Endothelial cell of umbilical vein (primary cell): ENCODE measurements around the gene ARHGEF28. TPM values are rescaled to one million over a fixed set of nuclear protein-coding genes. Genes with fewer than 3 reads are reported as not detected.

Experiments
- BruUV-seq: library from RNA; stranded (reverse); fragments of 400-500 nt; replicated peaks from 2 replicates; lab custom pipeline; 2021; lab: Mats Ljungman, UMichigan
- CTCF ChIA-PET: fragments of 300-600, 350-600 bp; sonication (Branson Sonifier 250); formaldehyde crosslinking; loops from one replicate; lab custom pipeline; 2021; ENCODE audit warnings: antibody characterized with exemption, inconsistent platforms; lab: Charles Lee
- POLR2A ChIA-PET: fragments of 300-600, 350-600 bp; sonication (Branson Sonifier 250); formaldehyde crosslinking; loops from one replicate; lab custom pipeline; 2021; ENCODE audit warnings: antibody characterized with exemption, inconsistent platforms; lab: Charles Lee
- DNase-seq: peaks from one replicate; pipeline ENCODE4 v3.0.0-alpha.2; 2011; ENCODE audit warnings: low read depth, low spot score
- FAIRE-seq: peaks from 2 replicates; lab custom pipeline; 2011; peaks lifted over from hg19 to GRCh38; lab: Jason Lieb, UNC
- H2AFZ ChIP-seq: 2 replicates; pipeline ENCODE4 v1.6.0; 2012; ENCODE audit warnings: low read depth, low read length, control low read depth, inconsistent platforms
- H3K27ac ChIP-seq: 2 replicates; pipeline ENCODE4 v1.5.1; 2011; ENCODE audit warnings: low read depth, mild to moderate bottlenecking, control low read depth, low read length, moderate library complexity; ENCODE audit not compliant: insufficient read depth
- H3K27me3 ChIP-seq, 2 experiments: 2 replicates each; pipeline versions ENCODE4 v1.6.0 to v1.6.1; 2011; ENCODE audit warnings: low read length in 2 of 2, mixed read lengths in 1 of 2; ENCODE audit not compliant: control insufficient read depth in 2 of 2, insufficient read depth in 2 of 2
- H3K36me3 ChIP-seq, 2 experiments: 2 replicates in 1 of 2; 3 replicates in 1 of 2; pipeline ENCODE4 v1.5.1; 2011; ENCODE audit warnings: low read length in 2 of 2, mild to moderate bottlenecking in 1 of 2, moderate library complexity in 1 of 2; ENCODE audit not compliant: control insufficient read depth in 2 of 2, insufficient read depth in 2 of 2; ENCODE audit errors: extremely low read depth in 1 of 2
- H3K4me1 ChIP-seq: 3 replicates; pipeline ENCODE4 v1.5.1; 2011; ENCODE audit warnings: mild to moderate bottlenecking, low read length; ENCODE audit not compliant: control insufficient read depth, insufficient read depth; ENCODE audit errors: extremely low read depth
- H3K4me2 ChIP-seq: 2 replicates; pipeline ENCODE4 v1.6.1; 2011; ENCODE audit warnings: low read length, control low read depth, mixed read lengths; ENCODE audit not compliant: insufficient read depth
- H3K4me3 ChIP-seq, 3 experiments: fragments of 200-600 bp in 1 of 3; sonication (generic), shearing (Covaris generic) in 1 of 3; replicated peaks in 1 of 3; 2 replicates each; pipeline ENCODE4 v1.5.1; 2011 to 2016; ENCODE audit warnings: control low read depth in 3 of 3, low read length in 3 of 3, mild to moderate bottlenecking in 2 of 3, inconsistent platforms in 1 of 3, low read depth in 1 of 3, moderate library complexity in 1 of 3; ENCODE audit not compliant: insufficient read depth in 1 of 3
- H3K79me2 ChIP-seq: 2 replicates; pipeline ENCODE4 v1.6.0; 2012; ENCODE audit warnings: low read length, inconsistent platforms; ENCODE audit not compliant: control insufficient read depth, insufficient read depth
- H3K9ac ChIP-seq: replicated peaks from 2 replicates; pipeline ENCODE3; 2011; ENCODE audit warnings: low read length, control low read depth; ENCODE audit not compliant: insufficient read depth; ENCODE audit errors: extremely low read depth
- H3K9me1 ChIP-seq: replicated peaks from 3 replicates; pipeline ENCODE4 v1.6.0; 2011; ENCODE audit warnings: mild to moderate bottlenecking, low read length; ENCODE audit not compliant: control insufficient read depth, insufficient read depth; ENCODE audit errors: extremely low read depth
- H3K9me3 ChIP-seq: replicated peaks from 2 replicates; pipeline ENCODE4 v1.5.1; 2012; ENCODE audit warnings: low read length, inconsistent platforms; ENCODE audit not compliant: control insufficient read depth, insufficient read depth
- H4K20me1 ChIP-seq: replicated peaks from 2 replicates; pipeline ENCODE3; 2011; ENCODE audit warnings: mild to moderate bottlenecking, low read length; ENCODE audit not compliant: control insufficient read depth, insufficient read depth; ENCODE audit errors: extremely low read depth
- FOS ChIP-seq: IDR thresholded peaks from 2 replicates; pipeline ENCODE4 v1.6.1; 2011; ENCODE audit warnings: mild to moderate bottlenecking, low read length, moderate library complexity, borderline replicate concordance; ENCODE audit not compliant: insufficient read depth
- GATA2 ChIP-seq: IDR thresholded peaks from 2 replicates; pipeline ENCODE4 v1.7.0; 2011; ENCODE audit warnings: low read depth, mild to moderate bottlenecking, moderate library complexity, mixed read lengths, low read length; ENCODE audit not compliant: insufficient read length, insufficient read depth
- JUN ChIP-seq: IDR thresholded peaks from 2 replicates; pipeline ENCODE4 v1.6.1; 2011; ENCODE audit warnings: borderline replicate concordance, low read depth; ENCODE audit not compliant: insufficient read length, insufficient read depth
- MYC ChIP-seq: IDR thresholded peaks from one replicate; pipeline ENCODE4 v1.6.1; 2011; ENCODE audit warnings: mild to moderate bottlenecking, low read depth, low read length
- POLR2A ChIP-seq: IDR thresholded peaks from 2 replicates; pipeline ENCODE4 v1.6.1; 2012; ENCODE audit warnings: low read depth, mild to moderate bottlenecking, control low read depth, low read length
- POLR2AphosphoS5 ChIP-seq: IDR thresholded peaks from 2 replicates; pipeline ENCODE4 v1.6.1; 2012; ENCODE audit warnings: low read depth, mild to moderate bottlenecking, control low read depth, low read length, moderate library complexity; ENCODE audit not compliant: insufficient read depth
- dilution Hi-C: fragments of 300-500 bp; cut with MboI; formaldehyde crosslinking; loops from one replicate; pipeline ENCODE4 v1.15.0; 2019; ENCODE audit warnings: low sequenced_read_pairs; ENCODE audit not compliant: extremely low pct_ligation_motif_present
- intact Hi-C: fragments of 100-400 bp; cut with micrococcal nuclease; formaldehyde crosslinking; loops from one replicate; pipeline ENCODE4 v1.10.0; 2022
- polyA plus RNA-seq, 4 experiments: library from polyadenylated mRNA; depleted of rRNA in 3 of 4; stranded (reverse) in 3 of 4; unstranded in 1 of 4; fragments of >200 nt; gene quantifications; 2 replicates each; pipeline versions ENCODE4 v1.2.1 to v1.2.3, GENCODE V29; 2011 to 2012; ENCODE audit warnings: missing spikeins in 1 of 4
- total RNA-seq: library from RNA; stranded (reverse); gene quantifications from 2 replicates; pipeline ENCODE4 v1.2.3, GENCODE V29; 2021
- TF ChIP-seq, protein P1 (sequence below): IDR thresholded peaks from 2 replicates; pipeline ENCODE4 v1.6.1; 2011; ENCODE audit not compliant: insufficient read depth, insufficient read length
- TF ChIP-seq, protein P2 (sequence below), 2 donors: IDR thresholded peaks; 1 replicate in 1 of 2; 2 replicates in 1 of 2; pipeline ENCODE4 v1.5.1; 2011; ENCODE audit warnings: low read length in 2 of 2, mild to moderate bottlenecking in 2 of 2, moderate library complexity in 2 of 2, control low read depth in 1 of 2, inconsistent platforms in 1 of 2, low read depth in 1 of 2; ENCODE audit not compliant: insufficient read depth in 1 of 2; ENCODE audit errors: extremely low read depth in 1 of 2

The ARHGEF28 gene
- total and polyA plus RNA-seq, 2 donors (not counting 3 experiments of a cell fraction or from before 2014, with no cell fraction given), result 29.5 to 108 TPM

DNA sequence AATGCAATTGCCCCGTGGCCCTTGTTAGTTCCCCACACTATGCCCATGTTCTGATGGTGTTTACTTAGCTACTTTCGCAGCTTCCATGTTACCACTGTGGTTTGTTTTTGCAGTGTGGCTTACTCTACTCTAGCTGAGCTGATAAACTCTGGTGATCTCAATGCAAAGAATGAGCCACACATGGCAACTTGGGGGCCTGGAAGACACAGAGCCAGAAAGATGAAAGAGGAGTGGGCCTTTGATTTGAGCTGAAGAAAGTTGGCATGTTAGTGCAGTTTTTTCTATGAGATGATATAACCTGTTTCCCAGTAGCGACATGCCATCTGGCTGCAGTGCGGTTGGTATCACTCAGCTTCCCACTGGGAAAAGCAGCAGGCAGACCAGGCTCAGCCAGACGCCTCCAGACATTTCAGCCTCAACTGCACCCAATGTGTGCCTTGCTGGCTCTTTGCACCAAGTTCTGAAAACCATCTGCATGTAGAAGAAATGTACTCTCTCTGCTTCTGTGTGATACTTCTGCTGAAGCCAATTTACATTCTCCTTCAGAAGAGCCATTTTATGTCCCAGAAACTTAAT is 329.4 kb downstream of the ARHGEF28 start:
- H3K4me3 ChIP-seq, result no peak overlapping the region
- CTCF ChIA-PET, result no interaction called here
- no peaks in the 10 kb centered on the region for H3K4me1 ChIP-seq
- no peak overlapping the region for H3K4me2 ChIP-seq
- H3K27me3 ChIP-seq, result peaks cover 2 to 22% of the 10 kb centered on the region in 2 experiments
- FAIRE-seq, result no peak
- H3K36me3 ChIP-seq, result no peaks in the 10 kb centered on the region
- BruUV-seq, result no TSS peak
- no peak overlapping the region for H2AFZ ChIP-seq
- H3K27ac ChIP-seq, result no peak overlapping the region
- intact Hi-C loops, result no loop called here
- H3K79me2 ChIP-seq, result no peaks in the 10 kb centered on the region
- H3K9ac ChIP-seq, result no peak overlapping the region
- no peak for DNase-seq
- H3K9me1 ChIP-seq, result no peaks in the 10 kb centered on the region
- dilution Hi-C loops, result no loop called here
- no peaks in the 10 kb centered on the region for H3K9me3 ChIP-seq
- H4K20me1 ChIP-seq, result no peaks in the 10 kb centered on the region
- POLR2A ChIA-PET, result interaction anchor here (0.6 kb wide), 1 partner anchor 509 kb away, joined by 5 read pairs; no protein-coding TSS in a partner anchor
- TF ChIP-seq MYC (no peak), POLR2AphosphoS5 (no peak), POLR2A (no peak), JUN (no peak), GATA2 (no peak), FOS (no peak)
- TF ChIP-seq, protein P1, sequence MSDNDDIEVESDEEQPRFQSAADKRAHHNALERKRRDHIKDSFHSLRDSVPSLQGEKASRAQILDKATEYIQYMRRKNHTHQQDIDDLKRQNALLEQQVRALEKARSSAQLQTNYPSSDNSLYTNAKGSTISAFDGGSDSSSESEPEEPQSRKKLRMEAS, result no peak

DNA sequence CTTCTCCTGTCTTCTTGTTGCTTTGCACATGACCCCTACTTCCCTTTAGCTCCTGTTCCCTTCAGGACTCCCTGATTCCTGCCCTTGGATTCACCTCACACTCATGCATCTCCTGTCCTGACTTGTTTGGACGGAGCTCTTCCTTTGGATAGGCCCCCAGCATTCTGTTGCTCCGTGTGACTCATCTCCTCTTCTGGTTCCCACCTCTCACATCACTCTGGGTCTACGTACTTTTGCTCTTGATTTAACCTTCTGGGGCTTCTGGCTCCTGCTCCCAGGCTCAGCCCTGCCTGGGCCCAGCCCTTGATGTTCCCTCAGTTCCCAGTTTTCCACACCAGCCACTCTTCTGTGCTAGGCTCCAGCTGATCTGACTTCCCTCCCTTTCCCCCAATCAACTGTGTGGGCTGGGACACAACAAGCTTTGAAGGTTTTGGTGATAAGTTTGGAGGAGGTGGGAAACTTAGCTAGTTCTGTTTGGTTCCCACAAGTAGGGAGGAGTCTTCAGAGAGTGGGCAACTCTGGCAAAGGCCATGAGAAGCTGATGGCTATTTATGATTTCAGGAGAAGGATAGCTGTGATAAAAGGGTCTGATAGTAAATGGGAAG is 331.5 kb downstream of the ARHGEF28 start:
- H3K4me2 ChIP-seq, result no peak overlapping the region
- no peaks in the 10 kb centered on the region for H3K79me2 ChIP-seq
- H3K4me1 ChIP-seq, result no peaks in the 10 kb centered on the region
- H3K9me3 ChIP-seq, result no peaks in the 10 kb centered on the region
- no peaks in the 10 kb centered on the region for H3K9me1 ChIP-seq
- H3K27me3 ChIP-seq, result peaks cover 2 to 24% of the 10 kb centered on the region in 2 experiments
- TF ChIP-seq GATA2, result no peak
- TF ChIP-seq, protein P1, result no peak
- TF ChIP-seq POLR2AphosphoS5, result no peak
- no peak for TF ChIP-seq JUN
- TF ChIP-seq POLR2A, result no peak
- TF ChIP-seq, protein P2, sequence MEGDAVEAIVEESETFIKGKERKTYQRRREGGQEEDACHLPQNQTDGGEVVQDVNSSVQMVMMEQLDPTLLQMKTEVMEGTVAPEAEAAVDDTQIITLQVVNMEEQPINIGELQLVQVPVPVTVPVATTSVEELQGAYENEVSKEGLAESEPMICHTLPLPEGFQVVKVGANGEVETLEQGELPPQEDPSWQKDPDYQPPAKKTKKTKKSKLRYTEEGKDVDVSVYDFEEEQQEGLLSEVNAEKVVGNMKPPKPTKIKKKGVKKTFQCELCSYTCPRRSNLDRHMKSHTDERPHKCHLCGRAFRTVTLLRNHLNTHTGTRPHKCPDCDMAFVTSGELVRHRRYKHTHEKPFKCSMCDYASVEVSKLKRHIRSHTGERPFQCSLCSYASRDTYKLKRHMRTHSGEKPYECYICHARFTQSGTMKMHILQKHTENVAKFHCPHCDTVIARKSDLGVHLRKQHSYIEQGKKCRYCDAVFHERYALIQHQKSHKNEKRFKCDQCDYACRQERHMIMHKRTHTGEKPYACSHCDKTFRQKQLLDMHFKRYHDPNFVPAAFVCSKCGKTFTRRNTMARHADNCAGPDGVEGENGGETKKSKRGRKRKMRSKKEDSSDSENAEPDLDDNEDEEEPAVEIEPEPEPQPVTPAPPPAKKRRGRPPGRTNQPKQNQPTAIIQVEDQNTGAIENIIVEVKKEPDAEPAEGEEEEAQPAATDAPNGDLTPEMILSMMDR (IDR thresholded peaks at IDR 0.05; ENCODE audit: extremely low read depth in 1 of 2, insufficient read depth in 1 of 2, low read depth in 1 of 2, low read length in 2 of 2), result no peak
- no peak for DNase-seq
- H3K9ac ChIP-seq, result no peak overlapping the region
- no peak overlapping the region for H3K4me3 ChIP-seq
- POLR2A ChIA-PET, result no interaction called here
- H3K27ac ChIP-seq, result no peak overlapping the region
- H3K36me3 ChIP-seq, result no peaks in the 10 kb centered on the region
- no peak for FAIRE-seq
- intact Hi-C loops, result no loop called here
- H4K20me1 ChIP-seq, result no peaks in the 10 kb centered on the region
- H2AFZ ChIP-seq, result no peak overlapping the region
- CTCF ChIA-PET, result interaction anchor here (0.7 to 1.2 kb wide), 2 partner anchors 10 to 25 kb away, joined by 3 to 6 read pairs; no protein-coding TSS in a partner anchor
- BruUV-seq, result no TSS peak
- dilution Hi-C loops, result no loop called here
